HUES48 (cell line): ENCODE results near the gene SKIC2.
"Not testable (repeated sequence)": the region's sequence is repeated elsewhere in the genome, so short reads cannot be mapped to it uniquely, and the experiment has no call there.

Experiments used
- H3K27ac ChIP-seq: one replicate; pipeline ENCODE4 v1.7.0; 2013; ENCODE audit warnings: low read depth, low read length, inconsistent platforms
- H3K27me3 ChIP-seq: 2 replicates; pipeline ENCODE4 v1.6.1; 2013; ENCODE audit warnings: mild to moderate bottlenecking, low read length; ENCODE audit not compliant: control insufficient read depth, insufficient read depth
- H3K36me3 ChIP-seq: 2 replicates; pipeline ENCODE4 v1.6.1; 2013; ENCODE audit warnings: low read length; ENCODE audit not compliant: control insufficient read depth, insufficient read depth
- H3K4me1 ChIP-seq: 2 replicates; pipeline ENCODE4 v1.6.1; 2013; ENCODE audit warnings: mild to moderate bottlenecking, low read length; ENCODE audit not compliant: control insufficient read depth, insufficient read depth
- H3K4me3 ChIP-seq: 2 replicates; pipeline ENCODE4 v1.5.1; 2013; ENCODE audit warnings: mild to moderate bottlenecking, low read depth, low read length
- H3K9ac ChIP-seq: 2 replicates; pipeline ENCODE4 v1.6.1; 2013; ENCODE audit warnings: mild to moderate bottlenecking, low read depth, low read length, moderate library complexity
- H3K9me3 ChIP-seq: 2 replicates; pipeline ENCODE4 v1.6.1; 2013; ENCODE audit warnings: low read length; ENCODE audit not compliant: control insufficient read depth, insufficient read depth

SKIC2 gene

DNA sequence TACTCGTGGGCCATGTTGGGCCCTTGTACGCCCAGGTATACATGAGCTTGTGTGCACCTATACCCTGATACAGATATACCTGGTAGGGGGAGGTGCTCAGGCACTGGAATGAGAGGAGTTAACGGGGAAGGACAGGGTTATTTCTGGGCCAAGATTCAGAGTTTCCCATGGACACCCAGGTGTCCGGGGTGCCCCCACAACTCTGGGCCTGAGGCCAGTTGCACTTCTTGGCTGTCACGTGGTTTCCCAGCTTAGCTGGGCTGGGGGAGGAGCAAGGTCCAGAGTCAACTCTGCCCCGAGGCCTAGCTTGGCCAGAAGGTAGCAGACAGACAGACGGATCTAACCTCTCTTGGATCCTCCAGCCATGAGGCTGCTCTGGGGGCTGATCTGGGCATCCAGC lies 22.8 kb downstream of the SKIC2 start, which contains the start of gene C4A:
Gene C4A (plus strand): TSS at position 314 of the 400 bp plus-strand sequence. CDS start 51 bp downstream, at position 365.
- H3K36me3 ChIP-seq, H3K27ac ChIP-seq, H3K9ac ChIP-seq, H3K4me1 ChIP-seq, H3K27me3 ChIP-seq, H3K4me3 ChIP-seq, H3K9me3 ChIP-seq: not testable (repeated sequence)

DNA sequence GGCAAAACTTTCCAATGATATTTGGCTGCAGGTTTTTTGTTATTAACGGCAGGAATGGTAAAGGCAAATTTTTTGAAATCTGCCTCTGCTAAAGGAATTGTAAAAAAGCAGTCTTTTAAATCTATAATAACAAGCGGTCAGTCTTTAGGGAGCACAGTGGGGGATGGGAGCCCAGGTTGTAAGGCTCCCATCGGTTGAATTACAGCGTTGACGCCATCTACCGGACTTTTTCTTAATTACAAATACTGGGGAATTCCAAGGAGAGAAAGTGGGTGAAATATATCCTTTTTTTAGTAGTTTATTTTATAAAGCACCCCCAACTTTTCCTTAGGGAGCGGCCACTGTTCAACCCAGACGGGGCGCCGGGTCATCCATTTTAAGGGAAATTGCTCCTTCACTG lies 30.4 kb downstream of the SKIC2 start:
- H3K27ac ChIP-seq, H3K27me3 ChIP-seq, H3K36me3 ChIP-seq, H3K9me3 ChIP-seq, H3K9ac ChIP-seq, H3K4me1 ChIP-seq, H3K4me3 ChIP-seq: not testable (repeated sequence)

DNA sequence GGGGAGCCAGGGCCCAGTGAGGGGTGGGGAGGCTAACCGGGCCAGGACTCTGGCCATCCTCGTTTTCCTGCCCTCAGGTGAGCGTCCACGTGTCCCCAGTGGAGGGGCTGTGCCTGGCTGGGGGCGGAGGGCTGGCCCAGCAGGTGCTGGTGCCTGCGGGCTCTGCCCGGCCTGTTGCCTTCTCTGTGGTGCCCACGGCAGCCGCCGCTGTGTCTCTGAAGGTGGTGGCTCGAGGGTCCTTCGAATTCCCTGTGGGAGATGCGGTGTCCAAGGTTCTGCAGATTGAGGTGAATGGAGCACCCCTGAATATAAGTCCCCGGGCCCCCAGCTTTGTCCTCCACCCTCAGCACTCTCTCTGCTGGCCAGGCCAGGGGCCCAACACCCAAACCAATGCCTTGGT lies 35.4 kb downstream of the SKIC2 start:
- H3K4me3 ChIP-seq, H3K36me3 ChIP-seq, H3K27ac ChIP-seq, H3K4me1 ChIP-seq, H3K27me3 ChIP-seq, H3K9me3 ChIP-seq, H3K9ac ChIP-seq: not testable (repeated sequence)

DNA sequence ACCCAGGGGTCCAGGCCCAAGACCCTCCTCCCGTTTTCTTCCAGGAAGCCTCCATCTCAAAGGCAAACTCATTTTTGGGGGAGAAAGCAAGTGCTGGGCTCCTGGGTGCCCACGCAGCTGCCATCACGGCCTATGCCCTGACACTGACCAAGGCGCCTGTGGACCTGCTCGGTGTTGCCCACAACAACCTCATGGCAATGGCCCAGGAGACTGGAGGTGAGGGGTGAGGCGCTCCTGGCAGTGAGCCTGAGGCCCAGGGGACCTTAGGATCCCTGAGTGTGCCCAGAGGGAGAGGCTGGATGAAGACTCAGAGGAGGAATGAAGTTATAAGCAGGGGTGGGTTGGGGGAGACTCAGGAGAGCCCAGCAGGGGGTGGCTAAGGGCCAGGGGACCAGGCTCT lies 37.4 kb downstream of the SKIC2 start:
- H3K4me3 ChIP-seq, H3K27me3 ChIP-seq, H3K36me3 ChIP-seq, H3K9me3 ChIP-seq, H3K9ac ChIP-seq, H3K4me1 ChIP-seq, H3K27ac ChIP-seq: not testable (repeated sequence)

DNA sequence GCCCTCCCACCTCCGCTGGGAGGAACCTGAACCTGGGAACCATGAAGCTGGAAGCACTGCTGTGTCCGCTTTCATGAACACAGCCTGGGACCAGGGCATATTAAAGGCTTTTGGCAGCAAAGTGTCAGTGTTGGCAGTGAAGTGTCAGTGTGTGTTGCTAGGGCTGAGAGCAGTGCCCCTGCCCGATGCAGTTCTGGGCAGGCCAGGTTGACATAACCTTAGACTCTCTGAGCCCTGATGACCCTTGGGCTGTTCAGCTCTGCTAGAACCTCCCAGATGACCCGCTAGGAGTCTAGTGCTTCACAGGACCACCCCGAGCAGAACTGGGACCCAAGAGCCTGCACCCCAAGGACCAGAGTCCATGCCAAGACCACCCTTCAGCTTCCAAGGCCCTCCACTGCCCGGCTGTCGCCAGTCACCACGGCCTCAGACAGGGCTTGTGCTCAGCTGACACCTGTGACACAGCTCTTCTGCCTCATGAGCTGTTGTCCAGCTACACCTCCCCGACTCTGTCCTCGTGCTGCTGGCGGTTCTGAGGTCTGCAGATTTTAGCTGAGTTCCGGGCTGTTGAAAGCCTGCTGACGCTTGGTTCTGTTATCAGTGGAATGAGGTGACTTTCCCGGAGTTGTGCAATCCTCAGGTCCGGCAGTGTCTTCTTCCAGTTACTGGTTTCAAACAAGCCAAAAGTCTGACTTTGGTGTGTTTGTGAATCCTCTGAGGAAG lies 43.7 kb downstream of the SKIC2 start:
- not testable (repeated sequence) for H3K9me3 ChIP-seq, H3K36me3 ChIP-seq, H3K4me1 ChIP-seq, H3K9ac ChIP-seq, H3K4me3 ChIP-seq, H3K27ac ChIP-seq, H3K27me3 ChIP-seq

DNA sequence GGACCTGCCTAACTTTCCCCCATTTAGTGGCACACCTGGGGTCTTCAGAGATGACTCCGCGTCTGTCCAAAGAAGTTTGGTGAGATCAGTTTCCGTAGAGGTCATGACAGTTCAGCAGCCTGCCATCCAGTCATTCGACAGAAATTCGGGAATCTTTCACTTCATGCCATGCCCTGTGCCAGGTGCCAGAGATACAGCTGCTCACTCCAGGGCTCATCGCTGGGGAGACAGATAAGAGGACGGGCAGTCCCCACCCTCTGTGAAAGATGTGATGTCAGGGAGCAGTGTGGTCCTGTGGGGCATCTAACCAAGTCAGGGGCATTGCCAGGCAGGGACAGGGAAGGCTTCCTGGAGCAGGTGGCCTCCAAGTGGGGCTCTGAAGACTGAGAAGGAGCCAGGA lies 44.3 kb downstream of the SKIC2 start:
- not testable (repeated sequence) for H3K9me3 ChIP-seq, H3K9ac ChIP-seq, H3K4me1 ChIP-seq, H3K27ac ChIP-seq, H3K4me3 ChIP-seq, H3K36me3 ChIP-seq, H3K27me3 ChIP-seq

DNA sequence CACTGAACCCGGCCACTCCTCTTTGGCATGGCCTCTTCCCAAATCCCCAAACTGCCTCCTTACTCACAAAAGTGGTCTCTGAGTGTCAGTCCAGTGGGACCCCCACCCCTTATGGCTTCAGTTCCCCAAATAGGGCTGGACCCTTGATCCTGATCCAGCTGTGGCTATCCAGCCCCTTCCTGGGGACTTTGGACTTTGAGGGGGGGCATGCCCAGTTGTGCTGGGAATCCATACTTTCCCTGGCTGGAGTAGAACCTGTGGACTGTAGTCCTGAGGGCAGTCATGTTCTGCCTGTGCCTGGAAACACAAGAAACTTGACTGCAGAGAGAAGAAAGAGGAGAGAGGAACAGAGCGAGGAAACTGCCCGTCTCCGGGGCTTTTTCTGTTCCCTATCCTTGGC lies 45.4 kb downstream of the SKIC2 start:
- H3K36me3 ChIP-seq, H3K9me3 ChIP-seq, H3K4me1 ChIP-seq, H3K27me3 ChIP-seq, H3K27ac ChIP-seq, H3K4me3 ChIP-seq, H3K9ac ChIP-seq: not testable (repeated sequence)

DNA sequence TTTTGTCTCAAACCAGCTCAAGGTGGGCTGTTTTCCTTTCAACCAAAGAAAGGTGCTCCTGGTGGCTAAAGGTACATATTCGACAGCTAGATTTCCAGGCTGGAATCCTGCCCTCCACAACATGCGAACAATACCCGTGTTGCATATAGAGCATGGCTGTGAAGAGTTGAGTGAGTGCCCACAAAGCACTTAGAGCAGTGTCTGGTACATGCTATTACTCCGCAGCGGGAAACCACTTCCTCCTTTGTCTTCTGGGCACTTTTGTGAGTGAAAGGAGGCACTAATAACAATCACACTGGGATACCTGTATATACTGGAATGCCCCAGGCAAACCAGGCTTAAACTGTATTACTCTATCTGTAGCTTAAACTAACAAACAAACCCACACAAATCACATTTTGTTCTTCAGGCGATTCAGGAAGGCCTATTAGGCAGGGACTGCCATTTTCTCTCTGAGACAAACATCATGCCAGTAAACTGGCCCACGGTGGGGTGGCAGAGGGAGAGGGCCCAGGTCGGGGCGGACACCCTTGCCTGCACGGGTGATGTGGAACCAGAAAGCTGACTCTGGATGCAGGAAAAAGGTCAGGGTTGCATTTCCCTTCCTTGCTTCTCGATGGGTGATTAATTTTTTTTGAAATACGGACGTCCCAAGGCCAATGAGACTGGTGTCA lies 46.0 kb downstream of the SKIC2 start:
- not testable (repeated sequence) for H3K4me1 ChIP-seq, H3K4me3 ChIP-seq, H3K27me3 ChIP-seq, H3K36me3 ChIP-seq, H3K9me3 ChIP-seq, H3K27ac ChIP-seq, H3K9ac ChIP-seq

DNA sequence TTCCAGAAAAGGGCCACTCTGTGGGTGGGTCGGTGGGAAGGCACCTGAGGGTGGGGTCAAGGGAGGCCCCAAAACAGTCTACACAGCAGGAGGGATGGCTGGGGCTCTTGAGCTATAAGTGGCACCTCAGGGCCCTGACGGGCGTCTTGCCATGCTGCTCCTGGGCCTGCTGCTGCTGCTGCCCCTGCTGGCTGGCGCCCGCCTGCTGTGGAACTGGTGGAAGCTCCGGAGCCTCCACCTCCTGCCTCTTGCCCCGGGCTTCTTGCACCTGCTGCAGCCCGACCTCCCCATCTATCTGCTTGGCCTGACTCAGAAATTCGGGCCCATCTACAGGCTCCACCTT lies 46.5 kb downstream of the SKIC2 start:
- H3K4me3 ChIP-seq, H3K4me1 ChIP-seq, H3K27me3 ChIP-seq, H3K9me3 ChIP-seq, H3K9ac ChIP-seq, H3K27ac ChIP-seq, H3K36me3 ChIP-seq: not testable (repeated sequence)

DNA sequence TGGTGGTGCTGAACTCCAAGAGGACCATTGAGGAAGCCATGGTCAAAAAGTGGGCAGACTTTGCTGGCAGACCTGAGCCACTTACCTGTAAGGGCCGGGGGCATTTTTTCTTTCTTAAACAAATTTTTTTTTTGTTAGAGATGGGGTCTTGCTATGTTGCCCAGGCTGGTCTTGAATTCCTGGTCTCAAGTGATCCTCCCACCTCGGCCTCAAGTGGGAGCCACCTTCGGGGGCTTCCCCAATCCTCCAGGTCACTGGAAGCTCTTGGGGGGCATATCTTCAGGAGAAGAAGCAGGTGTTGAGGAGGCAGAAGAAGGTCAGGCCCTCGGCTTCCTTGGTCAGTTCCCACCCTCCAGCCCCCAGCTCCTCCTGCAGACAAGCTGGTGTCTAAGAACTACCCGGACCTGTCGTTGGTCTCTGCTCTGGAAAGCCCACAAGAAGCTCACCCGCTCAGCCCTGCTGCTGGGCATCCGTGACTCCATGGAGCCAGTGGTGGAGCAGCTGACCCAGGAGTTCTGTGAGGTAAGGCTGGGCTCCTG lies 47.1 kb downstream of the SKIC2 start:
- H3K4me1 ChIP-seq, H3K27me3 ChIP-seq, H3K9ac ChIP-seq, H3K27ac ChIP-seq, H3K36me3 ChIP-seq, H3K4me3 ChIP-seq, H3K9me3 ChIP-seq: not testable (repeated sequence)

DNA sequence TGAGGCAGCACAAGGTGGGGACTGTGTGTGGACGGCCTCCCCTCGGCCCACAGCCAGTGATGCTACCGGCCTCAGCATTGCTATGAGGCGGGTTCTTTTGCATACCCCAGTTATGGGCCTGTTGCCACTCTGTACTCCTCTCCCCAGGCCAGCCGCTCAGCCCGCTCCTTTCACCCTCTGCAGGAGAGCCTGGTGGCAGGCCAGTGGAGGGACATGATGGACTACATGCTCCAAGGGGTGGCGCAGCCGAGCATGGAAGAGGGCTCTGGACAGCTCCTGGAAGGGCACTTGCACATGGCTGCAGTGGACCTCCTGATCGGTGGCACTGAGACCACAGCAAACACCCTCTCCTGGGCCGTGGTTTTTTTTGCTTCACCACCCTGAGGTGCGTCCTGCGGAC lies 48.1 kb downstream of the SKIC2 start:
- not testable (repeated sequence) for H3K9me3 ChIP-seq, H3K36me3 ChIP-seq, H3K4me3 ChIP-seq, H3K4me1 ChIP-seq, H3K9ac ChIP-seq, H3K27me3 ChIP-seq, H3K27ac ChIP-seq
